Loucy (cell line): ENCODE measurements around the gene ZC2HC1B.

ENCODE experiments used
- CTCF ChIP-seq: fragments of 200-600 bp; sonication (generic); conservative IDR thresholded peaks from 2 replicates; pipeline ENCODE4 v1.5.1; 2014; ENCODE audit warnings: mild to moderate bottlenecking, antibody characterized with exemption, low read length
- EZH2phosphoT487 ChIP-seq: fragments of 200-600 bp; IDR thresholded peaks from 2 replicates; pipeline ENCODE4 v1.6.1; 2018; ENCODE audit warnings: antibody characterized with exemption, mild to moderate bottlenecking, moderate library complexity, borderline replicate concordance

GRCh38 chr6:143863771-143864170, 503 bp upstream of the ZC2HC1B start:
- TF ChIP-seq CTCF (no peak), EZH2phosphoT487 (no peak)
